ENCODE results near the gene MSH5. TPM values are rescaled to one million over a fixed set of nuclear protein-coding genes. Genes with fewer than 3 reads are reported as not detected.

The MSH5 gene
- total and polyA plus RNA-seq, 2 donors (not counting 1 experiment from before 2014, with no cell fraction given), result 4.3 to 6.0 TPM

GRCh38 chr6:31713991-31714684 lies 25.7 kb upstream of the MSH5 start:
- H2AFZ ChIP-seq (ENCODE audit: low read length), result no peak overlapping the region
- H3K79me2 ChIP-seq (ENCODE audit: control insufficient read depth, insufficient read depth, low read length), result no peaks in the 10 kb centered on the region
- H3K9ac ChIP-seq (ENCODE audit: insufficient read depth, low read length), result no peak overlapping the region
- no peaks in the 10 kb centered on the region for H3K9me3 ChIP-seq (ENCODE audit: control insufficient read depth, insufficient read depth, low read depth, low read length)
- no peaks in the 10 kb centered on the region for H4K20me1 ChIP-seq (ENCODE audit: control insufficient read depth, extremely low read depth, insufficient read depth, low read length)
- H3K27me3 ChIP-seq (ENCODE audit: control insufficient read depth, insufficient read depth, low read length), result peaks cover 24% of the 10 kb centered on the region
- DNase-seq (ENCODE audit: low read depth in 2 of 2), result no peak
- H3K4me2 ChIP-seq (ENCODE audit: extremely low read depth, insufficient read depth, low read length), result no peak overlapping the region
- TF ChIP-seq EZH2 (IDR thresholded peaks at IDR 0.05; ENCODE audit: low read length, missing control alignments) (no peak), CTCF (conservative IDR thresholded peaks at IDR 0.05 in 1 of 2, IDR thresholded peaks at IDR 0.05 in 1 of 2; ENCODE audit: low read depth in 1 of 2, low read length in 2 of 2) (no peak)
- H3K4me3 ChIP-seq (replicated peaks in 1 of 4; ENCODE audit: control extremely low read depth in 1 of 4, insufficient read depth in 1 of 4, low read depth in 3 of 4, low read length in 4 of 4), result no peak overlapping the region
- no peaks in the 10 kb centered on the region for H3K36me3 ChIP-seq (ENCODE audit: control insufficient read depth, insufficient read depth, low read length)
- H3K27ac ChIP-seq (ENCODE audit: insufficient read depth, low read length), result no peak overlapping the region
- no peaks in the 10 kb centered on the region for H3K4me1 ChIP-seq (ENCODE audit: control insufficient read depth, extremely low read depth, insufficient read depth, low read length)

GRCh38 chr6:31715022-31715958 lies 24.5 kb upstream of the MSH5 start, which contains the start of gene LY6G6D:
Gene LY6G6D (plus strand): TSS chr6:31715348. CDS start chr6:31715356, 8 bp downstream.
- H3K4me2 ChIP-seq (ENCODE audit: extremely low read depth, insufficient read depth, low read length), result no peak within 1 kb of the TSS
- no peak within 1 kb of the TSS for H2AFZ ChIP-seq (ENCODE audit: low read length)
- DNase-seq (ENCODE audit: low read depth in 2 of 2), result no peak
- H4K20me1 ChIP-seq (ENCODE audit: control insufficient read depth, extremely low read depth, insufficient read depth, low read length), result no peaks in the 10 kb centered on the region
- no peak within 1 kb of the TSS for H3K9ac ChIP-seq (ENCODE audit: insufficient read depth, low read length)
- H3K4me3 ChIP-seq (replicated peaks in 1 of 4; ENCODE audit: control extremely low read depth in 1 of 4, insufficient read depth in 1 of 4, low read depth in 3 of 4, low read length in 4 of 4), result no peak within 1 kb of the TSS
- H3K27me3 ChIP-seq (ENCODE audit: control insufficient read depth, insufficient read depth, low read length), result peaks cover 24% of the 10 kb centered on the region
- no peak within 1 kb of the TSS for H3K27ac ChIP-seq (ENCODE audit: insufficient read depth, low read length)
- no peaks in the 10 kb centered on the region for H3K36me3 ChIP-seq (ENCODE audit: control insufficient read depth, insufficient read depth, low read length)
- H3K9me3 ChIP-seq (ENCODE audit: control insufficient read depth, insufficient read depth, low read depth, low read length), result no peaks in the 10 kb centered on the region
- no peaks in the 10 kb centered on the region for H3K4me1 ChIP-seq (ENCODE audit: control insufficient read depth, extremely low read depth, insufficient read depth, low read length)
- H3K79me2 ChIP-seq (ENCODE audit: control insufficient read depth, insufficient read depth, low read length), result no peaks in the 10 kb centered on the region
- no peak for TF ChIP-seq CTCF (conservative IDR thresholded peaks at IDR 0.05 in 1 of 2, IDR thresholded peaks at IDR 0.05 in 1 of 2; ENCODE audit: low read depth in 1 of 2, low read length in 2 of 2)
- TF ChIP-seq EZH2 (IDR thresholded peaks at IDR 0.05; ENCODE audit: low read length, missing control alignments), result no peak

DNA sequence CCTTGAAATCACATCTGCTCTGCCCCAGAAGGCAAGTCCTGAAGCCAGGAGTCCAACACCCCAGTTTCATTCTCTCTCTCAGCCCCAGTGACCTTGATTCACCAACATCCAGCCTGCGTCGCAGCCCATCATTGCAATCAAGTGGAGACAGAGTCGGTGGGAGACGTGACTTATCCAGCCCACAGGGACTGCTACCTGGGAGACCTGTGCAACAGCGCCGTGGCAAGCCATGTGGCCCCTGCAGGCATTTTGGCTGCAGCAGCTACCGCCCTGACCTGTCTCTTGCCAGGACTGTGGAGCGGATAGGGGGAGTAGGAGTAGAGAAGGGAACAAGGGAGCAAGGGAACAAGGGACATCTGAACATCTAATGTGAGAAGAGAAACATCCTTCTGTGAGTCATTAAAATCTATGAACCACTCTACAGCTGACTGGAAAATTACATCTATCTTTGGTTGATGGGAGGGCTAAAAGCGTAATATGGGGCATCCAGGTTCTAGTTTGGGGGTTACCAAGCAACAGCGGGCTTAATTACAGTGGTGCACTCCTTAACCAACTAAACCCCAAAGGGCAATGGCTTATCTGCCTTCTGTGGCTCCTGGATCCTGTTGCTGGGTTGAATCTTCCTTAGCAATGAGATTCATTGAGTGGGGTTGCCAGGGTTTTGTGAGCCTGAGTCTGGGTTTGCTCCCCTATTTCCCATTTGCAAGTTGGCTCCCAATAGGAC lies 22.1 kb upstream of the MSH5 start:
- no peaks in the 10 kb centered on the region for H3K36me3 ChIP-seq (ENCODE audit: control insufficient read depth, insufficient read depth, low read length)
- no peak overlapping the region for H3K9ac ChIP-seq (ENCODE audit: insufficient read depth, low read length)
- H2AFZ ChIP-seq (ENCODE audit: low read length), result no peak overlapping the region
- H3K9me3 ChIP-seq (ENCODE audit: control insufficient read depth, insufficient read depth, low read depth, low read length), result no peaks in the 10 kb centered on the region
- no peaks in the 10 kb centered on the region for H3K4me1 ChIP-seq (ENCODE audit: control insufficient read depth, extremely low read depth, insufficient read depth, low read length)
- DNase-seq (ENCODE audit: low read depth in 2 of 2), result no peak
- no peak for TF ChIP-seq CTCF (conservative IDR thresholded peaks at IDR 0.05 in 1 of 2, IDR thresholded peaks at IDR 0.05 in 1 of 2; ENCODE audit: low read depth in 1 of 2, low read length in 2 of 2)
- TF ChIP-seq EZH2 (IDR thresholded peaks at IDR 0.05; ENCODE audit: low read length, missing control alignments), result no peak
- H4K20me1 ChIP-seq (ENCODE audit: control insufficient read depth, extremely low read depth, insufficient read depth, low read length), result no peaks in the 10 kb centered on the region
- no peak overlapping the region for H3K4me2 ChIP-seq (ENCODE audit: extremely low read depth, insufficient read depth, low read length)
- H3K27me3 ChIP-seq (ENCODE audit: control insufficient read depth, insufficient read depth, low read length), result peaks cover 11% of the 10 kb centered on the region
- no peak overlapping the region for H3K4me3 ChIP-seq (replicated peaks in 1 of 4; ENCODE audit: control extremely low read depth in 1 of 4, insufficient read depth in 1 of 4, low read depth in 3 of 4, low read length in 4 of 4)
- no peaks in the 10 kb centered on the region for H3K79me2 ChIP-seq (ENCODE audit: control insufficient read depth, insufficient read depth, low read length)
- no peak overlapping the region for H3K27ac ChIP-seq (ENCODE audit: insufficient read depth, low read length)

Data from fibroblast of lung (primary cell).